Uterus (tissue), 2 donors: ENCODE data around the gene DTNA.

Experiments used
- CTCF ChIP-seq, 4 experiments: fragments of 200-600 bp in 2 of 4; fragments of 450-650 bp in 2 of 4; sonication (generic) in 2 of 4; IDR thresholded peaks; one replicate each; pipeline ENCODE4 v1.5.1; 2016 to 2019; ENCODE audit warnings: antibody characterized with exemption in 4 of 4, mild to moderate bottlenecking in 2 of 4, moderate library complexity in 1 of 4
- POLR2A ChIP-seq, 2 donors: fragments of 450-650 bp; IDR thresholded peaks; one replicate each; pipeline ENCODE4 v1.6.1; 2016; ENCODE audit warnings: antibody characterized with exemption in 2 of 2, mild to moderate bottlenecking in 1 of 2, moderate library complexity in 1 of 2

GRCh38 chr18:34837769-34838272 lies 127.7 kb downstream of the DTNA start:
- TF ChIP-seq CTCF (IDR thresholded peaks at IDR 0.05) (no peak), POLR2A (IDR thresholded peaks at IDR 0.05) (no peak)
